Keratinocyte (primary cell): Measurements from ENCODE around the gene UTS2B. TPM values are rescaled to one million over a fixed set of nuclear protein-coding genes. Genes with fewer than 3 reads are reported as not detected.

Experiments used
- DNase-seq: peaks from one replicate; pipeline ENCODE4 v3.0.0-alpha.2; 2011; ENCODE audit warnings: low read depth, missing footprints, low spot score
- FAIRE-seq: peaks from 2 replicates; lab custom pipeline; 2011; peaks lifted over from hg19 to GRCh38; lab: Jason Lieb, UNC
- H2AFZ ChIP-seq: 2 replicates; pipeline ENCODE4 v1.6.0; 2012; ENCODE audit warnings: low read length, control low read depth, inconsistent platforms; ENCODE audit not compliant: control insufficient read depth
- H3K27ac ChIP-seq: 2 replicates; pipeline ENCODE4 v1.5.1; 2011; ENCODE audit warnings: low read length; ENCODE audit not compliant: control insufficient read depth, insufficient read depth
- H3K27me3 ChIP-seq: 3 replicates; pipeline ENCODE4 v1.6.0; 2011; ENCODE audit warnings: low read length; ENCODE audit not compliant: control insufficient read depth, insufficient read depth; ENCODE audit errors: extremely low read depth
- H3K36me3 ChIP-seq, 2 experiments: 2 replicates in 1 of 2; 3 replicates in 1 of 2; pipeline ENCODE4 v1.5.1; 2011; ENCODE audit warnings: low read length in 2 of 2, mild to moderate bottlenecking in 1 of 2; ENCODE audit not compliant: control insufficient read depth in 2 of 2, insufficient read depth in 2 of 2; ENCODE audit errors: extremely low read depth in 1 of 2
- H3K4me1 ChIP-seq: 3 replicates; pipeline ENCODE4 v1.5.1; 2011; ENCODE audit warnings: low read length; ENCODE audit not compliant: control insufficient read depth, insufficient read depth; ENCODE audit errors: extremely low read depth
- H3K4me2 ChIP-seq: 3 replicates; pipeline ENCODE4 v1.6.0; 2011; ENCODE audit warnings: low read depth, low read length; ENCODE audit not compliant: control insufficient read depth, insufficient read depth; ENCODE audit errors: extremely low read depth
- H3K4me3 ChIP-seq, 3 experiments: fragments of 200-600 bp in 1 of 3; sonication (generic) in 1 of 3; 2 replicates in 2 of 3; 3 replicates in 1 of 3; pipeline ENCODE4 v1.5.1; 2011 to 2016; ENCODE audit warnings: low read length in 3 of 3, mild to moderate bottlenecking in 3 of 3, control low read depth in 2 of 3, inconsistent platforms in 1 of 3, low read depth in 1 of 3, mixed read lengths in 1 of 3, mixed run types in 1 of 3, moderate library complexity in 1 of 3; ENCODE audit not compliant: control insufficient read depth in 2 of 3, insufficient read depth in 2 of 3; ENCODE audit errors: extremely low read depth in 1 of 3
- H3K79me2 ChIP-seq: 2 replicates; pipeline ENCODE4 v1.6.0; 2012; ENCODE audit warnings: low read length; ENCODE audit not compliant: control insufficient read depth, insufficient read depth
- H3K9ac ChIP-seq: 3 replicates; pipeline ENCODE4 v1.6.0; 2011; ENCODE audit warnings: low read length; ENCODE audit not compliant: control insufficient read depth, insufficient read depth; ENCODE audit errors: extremely low read depth
- H3K9me1 ChIP-seq: 3 replicates; pipeline ENCODE4 v1.6.0; 2011; ENCODE audit warnings: low read length; ENCODE audit not compliant: control insufficient read depth, insufficient read depth; ENCODE audit errors: extremely low read depth
- H3K9me3 ChIP-seq: 2 replicates; pipeline ENCODE4 v1.5.1; 2012; ENCODE audit warnings: low read depth, low read length; ENCODE audit not compliant: control insufficient read depth
- H4K20me1 ChIP-seq: 3 replicates; pipeline ENCODE4 v1.6.0; 2011; ENCODE audit warnings: low read length; ENCODE audit not compliant: control insufficient read depth, insufficient read depth; ENCODE audit errors: extremely low read depth
- EZH2 ChIP-seq: IDR thresholded peaks from one replicate; pipeline ENCODE4 v1.6.1; 2012; ENCODE audit warnings: inconsistent platforms, mild to moderate bottlenecking, low read length, moderate library complexity
- dilution Hi-C: fragments of 300-500 bp; cut with MboI; formaldehyde crosslinking; loops from one replicate; pipeline ENCODE4 v1.7.0; 2020; ENCODE audit warnings: low sequenced_read_pairs; ENCODE audit not compliant: extremely low pct_ligation_motif_present
- polyA plus RNA-seq, 5 experiments: library from polyadenylated mRNA; depleted of rRNA in 3 of 5; stranded (reverse) in 3 of 5; stranded (forward) in 1 of 5; unstranded in 1 of 5; fragments of >200 nt; gene quantifications; 1 replicate in 1 of 5; 2 replicates in 3 of 5; 3 replicates in 1 of 5; pipeline versions ENCODE4 v1.2.1 to v1.2.3, GENCODE V29; 2011 to 2012; ENCODE audit warnings: missing spikeins in 2 of 5, low read depth in 1 of 5, low replicate concordance in 1 of 5
- TF ChIP-seq, protein P1 (sequence below), 3 experiments: IDR thresholded peaks in 1 of 3; conservative IDR thresholded peaks in 1 of 3; optimal IDR thresholded peaks in 1 of 3; 2 replicates in 2 of 3; 3 replicates in 1 of 3; pipeline versions ENCODE3 to v1.5.1; 2011; ENCODE audit warnings: low read length in 3 of 3, mild to moderate bottlenecking in 3 of 3, moderate library complexity in 2 of 3, control low read depth in 1 of 3, inconsistent platforms in 1 of 3; ENCODE audit not compliant: insufficient read depth in 2 of 3; ENCODE audit errors: extremely low read depth in 1 of 3

The UTS2B gene
- polyA plus RNA-seq, 1 donor (not counting 4 experiments of a cell fraction or from before 2014, with no cell fraction given) = not detected

GRCh38 chr3:191257286-191257685 lies 73.0 kb downstream of the UTS2B start:
- Histone ChIP-seq H3K4me3 (no peak overlapping the region), H3K36me3 (no peaks in the 10 kb centered on the region), H3K79me2 (no peaks in the 10 kb centered on the region), H3K4me1 (no peaks in the 10 kb centered on the region), H3K4me2 (no peak overlapping the region), H3K9me1 (no peaks in the 10 kb centered on the region), H3K9me3 (no peaks in the 10 kb centered on the region), H3K27ac (no peak overlapping the region), H3K9ac (no peak overlapping the region), H4K20me1 (no peaks in the 10 kb centered on the region), H3K27me3 (no peaks in the 10 kb centered on the region), H2AFZ (no peak overlapping the region)
- dilution Hi-C loops = no loop called here
- DNase-seq = no peak
- TF ChIP-seq EZH2 = no peak
- TF ChIP-seq, protein P1, sequence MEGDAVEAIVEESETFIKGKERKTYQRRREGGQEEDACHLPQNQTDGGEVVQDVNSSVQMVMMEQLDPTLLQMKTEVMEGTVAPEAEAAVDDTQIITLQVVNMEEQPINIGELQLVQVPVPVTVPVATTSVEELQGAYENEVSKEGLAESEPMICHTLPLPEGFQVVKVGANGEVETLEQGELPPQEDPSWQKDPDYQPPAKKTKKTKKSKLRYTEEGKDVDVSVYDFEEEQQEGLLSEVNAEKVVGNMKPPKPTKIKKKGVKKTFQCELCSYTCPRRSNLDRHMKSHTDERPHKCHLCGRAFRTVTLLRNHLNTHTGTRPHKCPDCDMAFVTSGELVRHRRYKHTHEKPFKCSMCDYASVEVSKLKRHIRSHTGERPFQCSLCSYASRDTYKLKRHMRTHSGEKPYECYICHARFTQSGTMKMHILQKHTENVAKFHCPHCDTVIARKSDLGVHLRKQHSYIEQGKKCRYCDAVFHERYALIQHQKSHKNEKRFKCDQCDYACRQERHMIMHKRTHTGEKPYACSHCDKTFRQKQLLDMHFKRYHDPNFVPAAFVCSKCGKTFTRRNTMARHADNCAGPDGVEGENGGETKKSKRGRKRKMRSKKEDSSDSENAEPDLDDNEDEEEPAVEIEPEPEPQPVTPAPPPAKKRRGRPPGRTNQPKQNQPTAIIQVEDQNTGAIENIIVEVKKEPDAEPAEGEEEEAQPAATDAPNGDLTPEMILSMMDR (optimal IDR thresholded peaks at IDR 0.05 in 1 of 3, IDR thresholded peaks at IDR 0.05 in 1 of 3, conservative IDR thresholded peaks at IDR 0.05 in 1 of 3; ENCODE audit: extremely low read depth in 1 of 3, insufficient read depth in 2 of 3, low read length in 3 of 3) = no peak
- no peak for FAIRE-seq

GRCh38 chr3:191256405-191256804 lies 73.9 kb downstream of the UTS2B start:
- H2AFZ ChIP-seq = no peak overlapping the region
- H3K4me1 ChIP-seq = no peaks in the 10 kb centered on the region
- dilution Hi-C loops = no loop called here
- H3K79me2 ChIP-seq = no peaks in the 10 kb centered on the region
- no peak for DNase-seq
- FAIRE-seq = no peak
- no peak overlapping the region for H3K27ac ChIP-seq
- H3K36me3 ChIP-seq = no peaks in the 10 kb centered on the region
- no peaks in the 10 kb centered on the region for H3K9me3 ChIP-seq
- TF ChIP-seq, protein P1 (optimal IDR thresholded peaks at IDR 0.05 in 1 of 3, IDR thresholded peaks at IDR 0.05 in 1 of 3, conservative IDR thresholded peaks at IDR 0.05 in 1 of 3; ENCODE audit: extremely low read depth in 1 of 3, insufficient read depth in 2 of 3, low read length in 3 of 3) = no peak
- no peak for TF ChIP-seq EZH2
- H3K4me3 ChIP-seq = no peak overlapping the region
- H3K9ac ChIP-seq = no peak overlapping the region
- no peaks in the 10 kb centered on the region for H3K9me1 ChIP-seq
- H3K27me3 ChIP-seq = no peaks in the 10 kb centered on the region
- no peaks in the 10 kb centered on the region for H4K20me1 ChIP-seq
- no peak overlapping the region for H3K4me2 ChIP-seq
